ENCODE data around the gene THRB. TPM values are rescaled to one million over a fixed set of nuclear protein-coding genes. Genes with fewer than 3 reads are reported as not detected.

The THRB gene
- polyA plus RNA-seq, 2 of the 4 experiments (the other 2 are of a cell fraction) = 2.0 to 2.3 TPM

DNA sequence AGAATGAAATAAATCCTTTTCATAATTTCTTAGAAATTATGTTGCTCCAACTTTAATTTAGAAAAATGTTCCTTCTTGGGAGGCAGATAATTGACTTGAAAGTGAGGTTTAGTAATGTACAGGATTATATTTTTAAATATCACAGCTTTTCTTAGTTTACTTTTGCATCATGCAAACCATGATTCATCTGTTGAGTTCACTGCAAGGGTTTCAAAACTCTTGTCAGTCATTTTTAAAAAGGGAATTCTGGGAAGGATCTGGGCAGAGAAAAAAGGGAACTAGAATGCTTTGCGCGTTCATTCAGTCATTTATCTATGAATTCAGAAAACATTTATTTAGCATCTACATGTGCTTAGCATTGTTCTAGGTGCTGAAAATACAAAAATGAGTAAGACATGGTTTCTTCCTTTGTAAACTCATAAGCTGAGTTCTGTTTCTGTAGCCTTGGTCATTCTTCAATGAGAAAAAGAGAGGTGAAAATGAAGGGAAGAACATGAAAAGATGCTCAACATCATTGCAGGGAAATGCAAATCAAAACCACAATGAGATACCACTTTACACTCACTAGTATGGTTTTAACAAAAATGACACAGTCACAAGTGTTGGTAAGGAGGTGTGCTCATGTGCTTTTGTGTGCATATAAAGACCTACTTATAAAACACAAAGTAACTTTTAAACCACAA is 340.5 kb downstream of the THRB start:
- CTCF ChIA-PET = interaction anchor here (0.7 kb wide), 1 partner anchor 8 kb away, joined by 3 read pairs; no protein-coding TSS in a partner anchor
- Histone ChIP-seq H3K4me2 (peak overlapping the region; percentile 61), H3K9me3 (no peaks in the 10 kb centered on the region), H3K27ac (peak overlapping the region; percentile 52 to 84), H3K4me1 (peaks cover 48% of the 10 kb centered on the region), H3K4me3 (no peak overlapping the region)
- no peak for DNase-seq (ENCODE audit: low read depth in 1 of 2, low spot score in 1 of 2)
- POLR2A ChIA-PET = no interaction called here
- WGBS (ENCODE audit: missing lambda C conversion rate) = 78% methylated on average over 2 of the region's 2 CpGs
- TF ChIP-seq MAZ (IDR thresholded peaks at IDR 0.05; ENCODE audit: borderline replicate concordance, low read depth, low read length) (no peak), JUNB (IDR thresholded peaks at IDR 0.05) (peak; percentile 67), ESRRA (IDR thresholded peaks at IDR 0.05; ENCODE audit: borderline replicate concordance, low read length) (no peak), EHMT2 (IDR thresholded peaks at IDR 0.05; ENCODE audit: low read depth) (no peak), TP53 (CRISPR knock-in tag; IDR thresholded peaks at IDR 0.05) (no peak), CEBPB (IDR thresholded peaks at IDR 0.05) (peak; percentile 22 to 36; a peak in 1 of 4 replicates)
- FAIRE-seq = no peak
- no peak for ATAC-seq

DNA sequence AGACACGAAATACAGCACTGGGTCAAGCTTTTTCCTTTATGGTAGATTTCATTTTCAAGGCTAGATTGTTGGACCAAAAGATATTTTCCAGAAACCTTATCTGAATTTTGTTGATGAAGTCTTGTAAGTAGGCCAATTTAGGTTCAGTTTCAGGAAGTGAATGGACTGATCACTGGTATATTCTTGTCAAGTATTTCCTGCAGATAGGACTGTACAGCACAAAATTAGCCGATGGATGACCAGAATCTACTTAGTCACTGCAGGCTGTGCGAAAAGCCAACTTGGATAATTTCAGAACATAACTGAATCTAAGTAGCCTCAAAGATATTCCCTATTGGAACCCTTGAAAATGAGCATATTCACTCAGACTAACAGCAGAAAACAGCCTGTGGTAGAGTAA is 343.1 kb downstream of the THRB start:
- TF ChIP-seq CHD2 (IDR thresholded peaks at IDR 0.05; ENCODE audit: low read length, partially characterized antibody) = no peak
- TF ChIP-seq EP300 (IDR thresholded peaks at IDR 0.05) = no peak
- no peak for TF ChIP-seq PHF8 (IDR thresholded peaks at IDR 0.05; ENCODE audit: borderline replicate concordance, low read depth)
- no peak for TF ChIP-seq RAD21 (conservative IDR thresholded peaks at IDR 0.05 in 1 of 2, IDR thresholded peaks at IDR 0.05 in 1 of 2)
- TF ChIP-seq, protein P1, sequence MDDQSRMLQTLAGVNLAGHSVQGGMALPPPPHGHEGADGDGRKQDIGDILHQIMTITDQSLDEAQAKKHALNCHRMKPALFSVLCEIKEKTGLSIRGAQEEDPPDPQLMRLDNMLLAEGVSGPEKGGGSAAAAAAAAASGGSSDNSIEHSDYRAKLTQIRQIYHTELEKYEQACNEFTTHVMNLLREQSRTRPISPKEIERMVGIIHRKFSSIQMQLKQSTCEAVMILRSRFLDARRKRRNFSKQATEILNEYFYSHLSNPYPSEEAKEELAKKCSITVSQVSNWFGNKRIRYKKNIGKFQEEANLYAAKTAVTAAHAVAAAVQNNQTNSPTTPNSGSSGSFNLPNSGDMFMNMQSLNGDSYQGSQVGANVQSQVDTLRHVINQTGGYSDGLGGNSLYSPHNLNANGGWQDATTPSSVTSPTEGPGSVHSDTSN (IDR thresholded peaks at IDR 0.05) = no peak
- no peak for TF ChIP-seq ZNF302 (CRISPR knock-in tag; IDR thresholded peaks at IDR 0.05)
- no peak for TF ChIP-seq FOSL2 (IDR thresholded peaks at IDR 0.05)
- no peak for TF ChIP-seq FOSL2 (CRISPR knock-in tag; IDR thresholded peaks at IDR 0.05)
- TF ChIP-seq, protein P2, sequence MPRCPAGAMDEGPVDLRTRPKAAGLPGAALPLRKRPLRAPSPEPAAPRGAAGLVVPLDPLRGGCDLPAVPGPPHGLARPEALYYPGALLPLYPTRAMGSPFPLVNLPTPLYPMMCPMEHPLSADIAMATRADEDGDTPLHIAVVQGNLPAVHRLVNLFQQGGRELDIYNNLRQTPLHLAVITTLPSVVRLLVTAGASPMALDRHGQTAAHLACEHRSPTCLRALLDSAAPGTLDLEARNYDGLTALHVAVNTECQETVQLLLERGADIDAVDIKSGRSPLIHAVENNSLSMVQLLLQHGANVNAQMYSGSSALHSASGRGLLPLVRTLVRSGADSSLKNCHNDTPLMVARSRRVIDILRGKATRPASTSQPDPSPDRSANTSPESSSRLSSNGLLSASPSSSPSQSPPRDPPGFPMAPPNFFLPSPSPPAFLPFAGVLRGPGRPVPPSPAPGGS (IDR thresholded peaks at IDR 0.05) = no peak
- TF ChIP-seq SREBF2 (IDR thresholded peaks at IDR 0.05) = no peak
- TF ChIP-seq ESRRA (IDR thresholded peaks at IDR 0.05; ENCODE audit: borderline replicate concordance, low read length) = no peak
- ATAC-seq (no peak), DNase-seq (ENCODE audit: low read depth in 1 of 2, low spot score in 1 of 2) (no peak), FAIRE-seq (no peak)
- no peak overlapping the region for H3K4me2 ChIP-seq
- H3K27ac ChIP-seq = no peak overlapping the region
- H3K9me3 ChIP-seq = no peaks in the 10 kb centered on the region
- H3K4me1 ChIP-seq = peaks cover 40% of the 10 kb centered on the region
- 81% methylated on average over 3 of the region's 3 CpGs for WGBS (ENCODE audit: missing lambda C conversion rate)
- CTCF ChIA-PET = no interaction called here
- H3K4me3 ChIP-seq = no peak overlapping the region
- POLR2A ChIA-PET = no interaction called here

DNA sequence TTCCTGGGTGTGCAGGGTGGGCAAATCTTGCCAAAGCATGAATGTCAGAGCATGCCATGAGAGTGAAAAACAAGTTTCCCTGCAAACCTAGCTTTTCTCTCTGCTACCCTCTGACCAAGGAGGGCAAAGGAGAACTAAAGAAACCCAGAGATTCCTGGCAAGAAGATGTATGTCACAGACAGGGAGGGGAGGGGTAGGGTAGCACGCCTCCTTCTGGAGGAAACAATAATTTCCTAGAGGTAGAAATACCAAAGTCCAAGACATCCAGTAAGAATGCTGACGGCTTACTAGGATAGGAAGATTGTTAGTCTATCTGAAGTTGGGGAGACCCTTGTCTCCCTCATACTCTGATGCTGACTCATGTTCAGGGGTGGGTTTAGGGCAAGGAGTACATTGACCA is 345.6 kb downstream of the THRB start:
- ATAC-seq = peak in 1 of 2 experiments; percentile 56; a peak in 3 of 6 replicates
- Histone ChIP-seq H3K4me3 (no peak overlapping the region), H3K4me1 (peaks cover 33% of the 10 kb centered on the region), H3K27ac (peak overlapping the region in 1 of 2 experiments; percentile 24; a peak in 1 of 6 replicates), H3K9me3 (no peaks in the 10 kb centered on the region), H3K4me2 (no peak overlapping the region)
- ChIA-PET CTCF (no interaction called here), POLR2A (no interaction called here)
- FAIRE-seq = no peak
- DNase-seq (ENCODE audit: low read depth in 1 of 2, low spot score in 1 of 2) = peak in 1 of 2 experiments; percentile 20
- TF ChIP-seq EP300 (IDR thresholded peaks at IDR 0.05) (no peak), CHD2 (IDR thresholded peaks at IDR 0.05; ENCODE audit: low read length, partially characterized antibody) (no peak), RAD21 (conservative IDR thresholded peaks at IDR 0.05 in 1 of 2, IDR thresholded peaks at IDR 0.05 in 1 of 2) (peak in 1 of 2 experiments; percentile 28; a peak in 1 of 5 replicates), EHF (CRISPR knock-in tag; IDR thresholded peaks at IDR 0.05) (no peak), HDAC2 (IDR thresholded peaks at IDR 0.05) (no peak), HOXB13 (CRISPR knock-in tag; IDR thresholded peaks at IDR 0.05; ENCODE audit: low read depth) (no peak), PHF8 (IDR thresholded peaks at IDR 0.05; ENCODE audit: borderline replicate concordance, low read depth) (no peak)
- TF ChIP-seq, protein P3, sequence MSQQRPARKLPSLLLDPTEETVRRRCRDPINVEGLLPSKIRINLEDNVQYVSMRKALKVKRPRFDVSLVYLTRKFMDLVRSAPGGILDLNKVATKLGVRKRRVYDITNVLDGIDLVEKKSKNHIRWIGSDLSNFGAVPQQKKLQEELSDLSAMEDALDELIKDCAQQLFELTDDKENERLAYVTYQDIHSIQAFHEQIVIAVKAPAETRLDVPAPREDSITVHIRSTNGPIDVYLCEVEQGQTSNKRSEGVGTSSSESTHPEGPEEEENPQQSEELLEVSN (IDR thresholded peaks at IDR 0.05; ENCODE audit: borderline replicate concordance, low read depth) = no peak
- WGBS (ENCODE audit: missing lambda C conversion rate) = 76% methylated on average over 2 of the region's 2 CpGs
